GM23338 (cell line): ENCODE data around the gene OTOGL. TPM values are rescaled to one million over a fixed set of nuclear protein-coding genes. Genes with fewer than 3 reads are reported as not detected.

Experiments
- ATAC-seq: fragments of 200-7000 bp; cut with Tn5 transposase; 3 replicates; pipeline ENCODE4 v1.9.1; 2020
- DNase-seq: peaks from one replicate; pipeline ENCODE4 v3.0.0-alpha.2; 2015; ENCODE audit warnings: low spot score
- H2AFZ ChIP-seq: fragments of 200-600 bp; sonication (generic); 2 replicates; pipeline ENCODE4 v1.8.0; 2016; ENCODE audit warnings: antibody characterized with exemption, mild to moderate bottlenecking, moderate library complexity
- H3F3A ChIP-seq: fragments of 200-600 bp; sonication (generic); replicated peaks from 2 replicates; pipeline ENCODE4 v1.8.0; 2017; ENCODE audit warnings: antibody characterized with exemption, mixed run types, low read depth
- H3K27ac ChIP-seq: fragments of 200-600 bp; sonication (generic); 2 replicates; pipeline ENCODE4 v1.6.1; 2016; ENCODE audit warnings: low read depth
- H3K27me3 ChIP-seq: fragments of 200-600 bp; sonication (generic); 2 replicates; pipeline ENCODE4 v1.8.0; 2016; ENCODE audit warnings: mild to moderate bottlenecking, mixed run types, moderate library complexity; ENCODE audit not compliant: insufficient read depth
- H3K36me3 ChIP-seq: fragments of 200-600 bp; sonication (generic); 2 replicates; pipeline ENCODE4 v1.8.0; 2016; ENCODE audit warnings: mild to moderate bottlenecking; ENCODE audit not compliant: insufficient read depth
- H3K4me1 ChIP-seq: fragments of 200-600 bp; sonication (generic); 2 replicates; pipeline ENCODE4 v1.8.0; 2016; ENCODE audit warnings: mild to moderate bottlenecking, moderate library complexity; ENCODE audit not compliant: insufficient read depth
- H3K4me2 ChIP-seq: fragments of 200-600 bp; sonication (generic); 2 replicates; pipeline ENCODE4 v1.7.1; 2017; ENCODE audit warnings: mixed run types
- H3K4me3 ChIP-seq: fragments of 200-600 bp; sonication (generic); 2 replicates; pipeline ENCODE4 v1.6.1; 2016; ENCODE audit warnings: mixed run types
- H3K79me2 ChIP-seq: fragments of 200-600 bp; sonication (generic); replicated peaks from 2 replicates; pipeline ENCODE4 v1.8.0; 2017; ENCODE audit warnings: mild to moderate bottlenecking; ENCODE audit not compliant: insufficient read depth
- H3K9me2 ChIP-seq: fragments of 200-600 bp; sonication (generic); 2 replicates; pipeline ENCODE4 v1.8.0; 2017; ENCODE audit not compliant: insufficient read depth
- H4K20me1 ChIP-seq: fragments of 200-600 bp; sonication (generic); replicated peaks from 2 replicates; pipeline ENCODE4 v1.8.0; 2017; ENCODE audit warnings: mild to moderate bottlenecking; ENCODE audit not compliant: insufficient read depth
- H3K27ac Mint-ChIP-seq: 2 replicates; pipeline ENCODE4 v1.8.0; 2020; ENCODE audit warnings: inconsistent platforms, mild to moderate bottlenecking, moderate library complexity, mixed read lengths
- H3K27me3 Mint-ChIP-seq: 3 replicates; pipeline ENCODE4 v1.8.0; 2022; ENCODE audit warnings: low read depth, mild to moderate bottlenecking, moderate library complexity, mixed read lengths, inconsistent platforms; ENCODE audit not compliant: insufficient read depth, poor library complexity
- H3K36me3 Mint-ChIP-seq: 3 replicates; pipeline ENCODE4 v1.8.0; 2021; ENCODE audit warnings: low read depth, mild to moderate bottlenecking, inconsistent platforms, moderate library complexity, mixed read lengths
- H3K4me1 Mint-ChIP-seq: 3 replicates; pipeline ENCODE4 v1.8.0; 2020; ENCODE audit warnings: mild to moderate bottlenecking, inconsistent platforms, mixed read lengths
- H3K4me3 Mint-ChIP-seq: 3 replicates; pipeline ENCODE4 v1.8.0; 2021; ENCODE audit warnings: moderate library complexity, mild to moderate bottlenecking, inconsistent platforms, mixed read lengths
- H3K9me3 Mint-ChIP-seq: 3 replicates; pipeline ENCODE4 v1.8.0; 2020; ENCODE audit warnings: moderate library complexity, mild to moderate bottlenecking, inconsistent platforms, mixed read lengths
- CREB1 ChIP-seq: fragments of 250-450 bp; sonication (Bioruptor Pico); IDR thresholded peaks from 2 replicates; pipeline ENCODE4 v1.5.0; 2020; ENCODE audit warnings: low read depth, mild to moderate bottlenecking, moderate library complexity
- CTCF ChIP-seq, 2 experiments: fragments of 200-600 bp in 1 of 2; sonication (generic) in 1 of 2; conservative IDR thresholded peaks; 2 replicates each; pipeline versions ENCODE4 v1.5.1 to v1.6.1; 2016 to 2017; ENCODE audit warnings: antibody characterized with exemption in 2 of 2, low read depth in 2 of 2, mild to moderate bottlenecking in 2 of 2, moderate library complexity in 1 of 2
- EZH2 ChIP-seq: fragments of 200-600 bp; sonication (generic); IDR thresholded peaks from one replicate; pipeline ENCODE4 v1.8.0; 2017; ENCODE audit warnings: antibody characterized with exemption, mild to moderate bottlenecking, low read depth; ENCODE audit not compliant: unreplicated experiment
- EZH2phosphoT487 ChIP-seq: fragments of 200-600 bp; sonication (generic); IDR thresholded peaks from one replicate; pipeline ENCODE4 v1.8.1; 2018; ENCODE audit warnings: antibody characterized with exemption; ENCODE audit not compliant: unreplicated experiment
- NANOG ChIP-seq: IDR thresholded peaks from 2 replicates; pipeline ENCODE4 v1.6.1; 2016; ENCODE audit warnings: antibody characterized with exemption, borderline replicate concordance
- POLR2AphosphoS5 ChIP-seq: IDR thresholded peaks from 2 replicates; pipeline ENCODE4 v1.6.1; 2016; ENCODE audit warnings: antibody characterized with exemption, low read depth
- ZNF114 ChIP-seq: fragments of 250-450 bp; sonication (Bioruptor Pico); IDR thresholded peaks from 2 replicates; pipeline ENCODE4 v1.5.0; 2020; ENCODE audit warnings: mild to moderate bottlenecking, moderate library complexity
- ZNF331 ChIP-seq: fragments of 250-450 bp; sonication (Bioruptor Pico); IDR thresholded peaks from 2 replicates; pipeline ENCODE4 v1.5.0; 2020; ENCODE audit warnings: low read depth, mild to moderate bottlenecking, moderate library complexity
- ZNF462 ChIP-seq: fragments of 250-450 bp; sonication (Bioruptor Pico); IDR thresholded peaks from 2 replicates; pipeline ENCODE4 v1.5.0; 2020; ENCODE audit warnings: mild to moderate bottlenecking, moderate library complexity
- polyA plus RNA-seq: library from polyadenylated mRNA; unstranded; fragments of >200 nt; fragmentation: Nextera tagmentation; extraction: Ambion mirVana; gene quantifications from 2 replicates; pipeline ENCODE4 v1.2.1, GENCODE V29; 2016
- total RNA-seq: library from RNA; depleted of rRNA; stranded (reverse); fragments of >200 nt; shearing (Covaris generic); gene quantifications from 2 replicates; pipeline ENCODE4 v1.2.3, GENCODE V29; 2014

Gene OTOGL
- total and polyA plus RNA-seq, 2 experiments from 2014 or later, result 0.36 to 0.66 TPM

GRCh38 chr12:80140005-80140404 is 40.7 kb downstream of the OTOGL start (continued):
- no peak for TF ChIP-seq ZNF462 (CRISPR knock-in tag)
- TF ChIP-seq ZNF114 (CRISPR knock-in tag), result no peak
- no peak for TF ChIP-seq NANOG
- no peak for TF ChIP-seq EZH2phosphoT487
- TF ChIP-seq ZNF331 (CRISPR knock-in tag), result no peak
- no peak for TF ChIP-seq CREB1 (CRISPR knock-in tag)
- TF ChIP-seq CTCF (conservative IDR thresholded peaks at IDR 0.05; ENCODE audit: low read depth in 2 of 2), result no peak

- no peaks in the 10 kb centered on the region for H3K36me3 Mint-ChIP-seq
- no peaks in the 10 kb centered on the region for H3K27me3 Mint-ChIP-seq
- no peak overlapping the region for H3K4me3 Mint-ChIP-seq
- H3K9me2 ChIP-seq, result no peaks in the 10 kb centered on the region
- H3K4me1 Mint-ChIP-seq, result peaks cover 5% of the 10 kb centered on the region; the same call in 1 of the 3 replicates
- H3K4me1 ChIP-seq, result no peaks in the 10 kb centered on the region
- no peak overlapping the region for H3K27ac Mint-ChIP-seq
- H3K27ac ChIP-seq, result no peak overlapping the region
- H2AFZ ChIP-seq, result no peak overlapping the region
- H3K27me3 ChIP-seq, result no peaks in the 10 kb centered on the region
- H3K79me2 ChIP-seq, result no peaks in the 10 kb centered on the region
- H3K4me2 ChIP-seq, result no peak overlapping the region
- H4K20me1 ChIP-seq, result no peaks in the 10 kb centered on the region
- ATAC-seq (no peak), DNase-seq (no peak)
- no peaks in the 10 kb centered on the region for H3F3A ChIP-seq
- no peaks in the 10 kb centered on the region; the same call in 2 of the 3 replicates for H3K9me3 Mint-ChIP-seq
- H3K4me3 ChIP-seq, result no peak overlapping the region
- H3K36me3 ChIP-seq, result no peaks in the 10 kb centered on the region
- TF ChIP-seq CTCF (conservative IDR thresholded peaks at IDR 0.05; ENCODE audit: low read depth in 2 of 2) (no peak), POLR2AphosphoS5 (no peak), EZH2 (no peak), ZNF114 (CRISPR knock-in tag) (no peak)
These were observed 43.3 kb downstream of the OTOGL start for GRCh38 chr12:80142640-80143039.
